ENCODE data around the gene CAMK2N1. TPM values are rescaled to one million over a fixed set of nuclear protein-coding genes. Genes with fewer than 3 reads are reported as not detected.
A peak's percentile ranks its signal among the peaks of the same experiment; 100 is the strongest.

Gene CAMK2N1
- polyA plus RNA-seq, 3 donors: not detected

DNA sequence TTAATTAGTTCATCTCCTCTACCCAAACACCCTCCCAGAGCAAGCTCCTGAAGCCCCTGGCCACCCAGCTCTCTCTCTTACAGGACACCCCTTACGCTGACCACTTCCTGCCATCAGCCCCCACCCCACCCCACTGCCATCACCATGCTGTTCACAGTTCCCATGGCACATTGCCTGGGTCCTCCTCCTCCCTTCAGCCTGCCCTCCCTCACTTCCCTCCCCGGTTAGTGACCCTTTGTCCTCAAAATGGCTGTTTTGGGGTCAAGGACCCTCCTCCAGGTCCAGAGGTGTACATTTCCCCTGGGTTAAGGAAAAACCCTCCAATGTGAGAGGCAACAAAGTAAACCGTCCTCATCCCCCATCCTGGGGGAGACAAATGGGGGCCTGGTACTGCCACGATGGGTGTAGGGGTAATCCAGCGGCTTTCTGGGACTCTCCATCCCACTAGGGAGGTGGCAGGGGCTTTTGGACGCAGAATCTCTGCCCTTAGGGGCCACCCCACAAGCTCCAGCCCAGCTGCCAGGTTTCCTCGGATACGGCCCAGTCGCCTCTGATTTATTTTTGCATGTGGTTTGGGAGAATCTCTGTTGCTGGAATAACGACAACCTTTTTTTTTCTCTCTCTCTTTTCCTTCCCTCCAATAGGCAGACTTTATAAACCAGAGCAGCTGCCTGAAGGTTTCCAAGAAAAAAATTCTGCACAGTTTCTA, 8.5 kb downstream of the CAMK2N1 start:
- Histone ChIP-seq H4K20me1 (ENCODE audit: insufficient read depth, low read length) (no peaks in the 10 kb centered on the region), H3K4me2 (replicated peaks; ENCODE audit: extremely low read depth, low read length, poor library complexity, severe bottlenecking) (no peak overlapping the region), H3K9me3 (replicated peaks in 1 of 2; ENCODE audit: control insufficient read depth in 1 of 2, insufficient read depth in 1 of 2, low read length in 2 of 2) (no peaks in the 10 kb centered on the region), H3K9ac (ENCODE audit: insufficient read depth, low read length, poor library complexity, severe bottlenecking) (no peak overlapping the region), H3K4me3 (replicated peaks in 1 of 3; ENCODE audit: low read depth in 2 of 3, low read length in 3 of 3) (no peak overlapping the region), H3K4me1 (ENCODE audit: control insufficient read depth in 1 of 2, insufficient read depth in 2 of 2, low read length in 2 of 2) (no peaks in the 10 kb centered on the region), H3K27ac (ENCODE audit: low read depth in 1 of 2, low read length in 2 of 2) (no peak overlapping the region), H3K79me2 (ENCODE audit: insufficient read depth, low read length) (no peaks in the 10 kb centered on the region), H3K27me3 (ENCODE audit: control insufficient read depth in 2 of 2, insufficient read depth in 2 of 2, low read length in 2 of 2) (peaks cover 47 to 81% of the 10 kb centered on the region in 2 donors), H3K36me3 (replicated peaks in 1 of 2; ENCODE audit: control insufficient read depth in 1 of 2, insufficient read depth in 2 of 2, low read length in 2 of 2) (no peaks in the 10 kb centered on the region), H2AFZ (ENCODE audit: insufficient read depth, low read depth, low read length, poor library complexity, severe bottlenecking) (no peak overlapping the region)
- TF ChIP-seq, protein P1, sequence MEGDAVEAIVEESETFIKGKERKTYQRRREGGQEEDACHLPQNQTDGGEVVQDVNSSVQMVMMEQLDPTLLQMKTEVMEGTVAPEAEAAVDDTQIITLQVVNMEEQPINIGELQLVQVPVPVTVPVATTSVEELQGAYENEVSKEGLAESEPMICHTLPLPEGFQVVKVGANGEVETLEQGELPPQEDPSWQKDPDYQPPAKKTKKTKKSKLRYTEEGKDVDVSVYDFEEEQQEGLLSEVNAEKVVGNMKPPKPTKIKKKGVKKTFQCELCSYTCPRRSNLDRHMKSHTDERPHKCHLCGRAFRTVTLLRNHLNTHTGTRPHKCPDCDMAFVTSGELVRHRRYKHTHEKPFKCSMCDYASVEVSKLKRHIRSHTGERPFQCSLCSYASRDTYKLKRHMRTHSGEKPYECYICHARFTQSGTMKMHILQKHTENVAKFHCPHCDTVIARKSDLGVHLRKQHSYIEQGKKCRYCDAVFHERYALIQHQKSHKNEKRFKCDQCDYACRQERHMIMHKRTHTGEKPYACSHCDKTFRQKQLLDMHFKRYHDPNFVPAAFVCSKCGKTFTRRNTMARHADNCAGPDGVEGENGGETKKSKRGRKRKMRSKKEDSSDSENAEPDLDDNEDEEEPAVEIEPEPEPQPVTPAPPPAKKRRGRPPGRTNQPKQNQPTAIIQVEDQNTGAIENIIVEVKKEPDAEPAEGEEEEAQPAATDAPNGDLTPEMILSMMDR (IDR thresholded peaks at IDR 0.05): no peak
- 57% methylated on average over 2 of the region's 10 CpGs for WGBS (ENCODE audit: insufficient coverage)
- H3K9me3 Mint-ChIP-seq: peaks cover 0 to 2% (median 0%) of the 10 kb centered on the region in 7 donors
- H3K4me3 Mint-ChIP-seq: peak overlapping the region in 1 of 2 donors; percentile 46
- no peak for DNase-seq
- peaks cover 3% of the 10 kb centered on the region for H3K4me1 Mint-ChIP-seq
- no peaks in the 10 kb centered on the region for H3K36me3 Mint-ChIP-seq
- H3K27ac Mint-ChIP-seq: no peak overlapping the region
- intact Hi-C loops (cut with micrococcal nuclease): no loop called here
- peaks cover 65 to 92% (median 73%) of the 10 kb centered on the region in 3 donors for H3K27me3 Mint-ChIP-seq (ENCODE audit: low read depth in 3 of 3)

- Histone ChIP-seq H3K27me3 (ENCODE audit: control insufficient read depth in 2 of 2, insufficient read depth in 2 of 2, low read length in 2 of 2) (peaks cover 38 to 73% of the 10 kb centered on the region in 2 donors), H4K20me1 (ENCODE audit: insufficient read depth, low read length) (no peaks in the 10 kb centered on the region), H3K79me2 (ENCODE audit: insufficient read depth, low read length) (no peaks in the 10 kb centered on the region), H2AFZ (ENCODE audit: insufficient read depth, low read depth, low read length, poor library complexity, severe bottlenecking) (no peak overlapping the region), H3K9ac (ENCODE audit: insufficient read depth, low read length, poor library complexity, severe bottlenecking) (no peak overlapping the region), H3K9me3 (replicated peaks in 1 of 2; ENCODE audit: control insufficient read depth in 1 of 2, insufficient read depth in 1 of 2, low read length in 2 of 2) (no peaks in the 10 kb centered on the region), H3K4me3 (replicated peaks in 1 of 3; ENCODE audit: low read depth in 2 of 3, low read length in 3 of 3) (no peak overlapping the region), H3K4me2 (replicated peaks; ENCODE audit: extremely low read depth, low read length, poor library complexity, severe bottlenecking) (no peak overlapping the region), H3K4me1 (ENCODE audit: control insufficient read depth in 1 of 2, insufficient read depth in 2 of 2, low read length in 2 of 2) (no peaks in the 10 kb centered on the region), H3K27ac (ENCODE audit: low read depth in 1 of 2, low read length in 2 of 2) (no peak overlapping the region), H3K36me3 (replicated peaks in 1 of 2; ENCODE audit: control insufficient read depth in 1 of 2, insufficient read depth in 2 of 2, low read length in 2 of 2) (no peaks in the 10 kb centered on the region)
- no peaks in the 10 kb centered on the region for H3K36me3 Mint-ChIP-seq
- H3K9me3 Mint-ChIP-seq: peaks cover 0 to 2% (median 0%) of the 10 kb centered on the region in 7 donors
- WGBS (ENCODE audit: insufficient coverage): 6% methylated on average over 27 of the region's 33 CpGs
- intact Hi-C loops (cut with micrococcal nuclease): no loop called here
- peaks cover 3% of the 10 kb centered on the region for H3K4me1 Mint-ChIP-seq
- DNase-seq: no peak
- H3K4me3 Mint-ChIP-seq: peak overlapping the region in 1 of 2 donors; percentile 59
- peaks cover 56 to 87% (median 62%) of the 10 kb centered on the region in 3 donors for H3K27me3 Mint-ChIP-seq (ENCODE audit: low read depth in 3 of 3)
- no peak overlapping the region for H3K27ac Mint-ChIP-seq
- TF ChIP-seq, protein P1 (IDR thresholded peaks at IDR 0.05): no peak
Observed at GRCh38 chr1:20476265-20477038, 9.6 kb downstream of the CAMK2N1 start.

Measured in CD14-positive monocyte (primary cell).